ENCODE results near the gene GALNT9. TPM values are rescaled to one million over a fixed set of nuclear protein-coding genes. Genes with fewer than 3 reads are reported as not detected.

The GALNT9 gene
- total RNA-seq, 1 experiment from 2014 or later, result not detected

- H3K36me3 ChIP-seq, result no peaks in the 10 kb centered on the region
- no peak overlapping the region for H3K27ac ChIP-seq
- H3K27me3 ChIP-seq (replicated peaks), result peaks cover 26% of the 10 kb centered on the region
- no peaks in the 10 kb centered on the region for H3K4me1 ChIP-seq (replicated peaks)
- DNase-seq (ENCODE audit: low read depth in 1 of 2, low spot score in 2 of 2), result no peak
- no peak overlapping the region for H3K4me3 ChIP-seq
- no peaks in the 10 kb centered on the region; the same call in 1 of the 2 replicates for H3K9me3 ChIP-seq (replicated peaks)
Measured at GRCh38 chr12:132333273-132333672, 3.9 kb upstream of the GALNT9 start.

- H3K27ac ChIP-seq, result no peak overlapping the region
- H3K36me3 ChIP-seq, result no peaks in the 10 kb centered on the region
- H3K4me1 ChIP-seq (replicated peaks), result no peaks in the 10 kb centered on the region
- no peak overlapping the region for H3K4me3 ChIP-seq
- DNase-seq (ENCODE audit: low read depth in 1 of 2, low spot score in 2 of 2), result no peak
- H3K9me3 ChIP-seq (replicated peaks), result no peaks in the 10 kb centered on the region; the same call in 1 of the 2 replicates
- H3K27me3 ChIP-seq (replicated peaks), result peaks cover 38% of the 10 kb centered on the region
Measured at GRCh38 chr12:132330549-132330881, 1.1 kb upstream of the GALNT9 start.

- H3K27ac ChIP-seq, result no peak overlapping the region
- no peaks in the 10 kb centered on the region for H3K4me1 ChIP-seq (replicated peaks)
- H3K9me3 ChIP-seq (replicated peaks), result no peaks in the 10 kb centered on the region; the same call in 1 of the 2 replicates
- DNase-seq (ENCODE audit: low read depth in 1 of 2, low spot score in 2 of 2), result no peak
- peaks cover 40% of the 10 kb centered on the region for H3K27me3 ChIP-seq (replicated peaks)
- H3K4me3 ChIP-seq, result no peak overlapping the region
- no peaks in the 10 kb centered on the region for H3K36me3 ChIP-seq
Measured at GRCh38 chr12:132329720-132330548, 545 bp upstream of the GALNT9 start.

- H3K4me1 ChIP-seq (replicated peaks), result no peaks in the 10 kb centered on the region
- no peaks in the 10 kb centered on the region; the same call in 1 of the 2 replicates for H3K9me3 ChIP-seq (replicated peaks)
- H3K36me3 ChIP-seq, result no peaks in the 10 kb centered on the region
- H3K4me3 ChIP-seq, result no peak overlapping the region
- DNase-seq (ENCODE audit: low read depth in 1 of 2, low spot score in 2 of 2), result no peak
- H3K27ac ChIP-seq, result no peak overlapping the region
- peaks cover 41% of the 10 kb centered on the region for H3K27me3 ChIP-seq (replicated peaks)
Measured at GRCh38 chr12:132328282-132329029, 933 bp downstream of the GALNT9 start.

GRCh38 chr12:132327336-132328171, 1.8 kb downstream of the GALNT9 start:
- Histone ChIP-seq H3K27me3 (replicated peaks) (peaks cover 48% of the 10 kb centered on the region), H3K27ac (no peak overlapping the region), H3K36me3 (no peaks in the 10 kb centered on the region), H3K4me3 (no peak overlapping the region), H3K4me1 (replicated peaks) (no peaks in the 10 kb centered on the region), H3K9me3 (replicated peaks) (no peaks in the 10 kb centered on the region; the same call in 1 of the 2 replicates)
- DNase-seq (ENCODE audit: low read depth in 1 of 2, low spot score in 2 of 2), result no peak

GRCh38 chr12:132326646-132327045, 2.7 kb downstream of the GALNT9 start:
- Histone ChIP-seq H3K9me3 (replicated peaks) (no peaks in the 10 kb centered on the region; the same call in 1 of the 2 replicates), H3K27ac (no peak overlapping the region), H3K4me1 (replicated peaks) (no peaks in the 10 kb centered on the region), H3K4me3 (no peak overlapping the region), H3K36me3 (no peaks in the 10 kb centered on the region), H3K27me3 (replicated peaks) (peaks cover 44% of the 10 kb centered on the region)
- DNase-seq (ENCODE audit: low read depth in 1 of 2, low spot score in 2 of 2), result no peak

- DNase-seq (ENCODE audit: low read depth in 1 of 2, low spot score in 2 of 2), result no peak
- H3K4me3 ChIP-seq, result no peak overlapping the region
- no peaks in the 10 kb centered on the region; the same call in 1 of the 2 replicates for H3K9me3 ChIP-seq (replicated peaks)
- H3K27ac ChIP-seq, result no peak overlapping the region
- no peaks in the 10 kb centered on the region for H3K4me1 ChIP-seq (replicated peaks)
- H3K27me3 ChIP-seq (replicated peaks), result peaks cover 41% of the 10 kb centered on the region
- no peaks in the 10 kb centered on the region for H3K36me3 ChIP-seq
Measured at GRCh38 chr12:132325733-132326130, 3.7 kb downstream of the GALNT9 start.

GRCh38 chr12:132324841-132325732, 4.3 kb downstream of the GALNT9 start:
- Histone ChIP-seq H3K27me3 (replicated peaks) (peaks cover 36% of the 10 kb centered on the region), H3K4me3 (no peak overlapping the region), H3K27ac (no peak overlapping the region), H3K36me3 (no peaks in the 10 kb centered on the region), H3K9me3 (replicated peaks) (no peaks in the 10 kb centered on the region), H3K4me1 (replicated peaks) (no peaks in the 10 kb centered on the region)
- DNase-seq (ENCODE audit: low read depth in 1 of 2, low spot score in 2 of 2), result no peak

GRCh38 chr12:132324173-132324572, 5.2 kb downstream of the GALNT9 start:
- H3K4me1 ChIP-seq (replicated peaks), result no peaks in the 10 kb centered on the region
- no peak overlapping the region for H3K4me3 ChIP-seq
- no peak for DNase-seq (ENCODE audit: low read depth in 1 of 2, low spot score in 2 of 2)
- no peaks in the 10 kb centered on the region for H3K9me3 ChIP-seq (replicated peaks)
- H3K27ac ChIP-seq, result no peak overlapping the region
- H3K27me3 ChIP-seq (replicated peaks), result peaks cover 40% of the 10 kb centered on the region
- H3K36me3 ChIP-seq, result no peaks in the 10 kb centered on the region

GRCh38 chr12:132323171-132324010, 6.0 kb downstream of the GALNT9 start:
- no peak for DNase-seq (ENCODE audit: low read depth in 1 of 2, low spot score in 2 of 2)
- no peaks in the 10 kb centered on the region for H3K4me1 ChIP-seq (replicated peaks)
- no peak overlapping the region for H3K4me3 ChIP-seq
- peaks cover 34% of the 10 kb centered on the region for H3K27me3 ChIP-seq (replicated peaks)
- no peak overlapping the region for H3K27ac ChIP-seq
- no peaks in the 10 kb centered on the region for H3K9me3 ChIP-seq (replicated peaks)
- no peaks in the 10 kb centered on the region for H3K36me3 ChIP-seq

GRCh38 chr12:132322206-132323132, 6.9 kb downstream of the GALNT9 start:
- no peaks in the 10 kb centered on the region for H3K4me1 ChIP-seq (replicated peaks)
- H3K27me3 ChIP-seq (replicated peaks), result peaks cover 25% of the 10 kb centered on the region; the same call in 1 of the 2 replicates
- H3K4me3 ChIP-seq, result no peak overlapping the region
- no peak for DNase-seq (ENCODE audit: low read depth in 1 of 2, low spot score in 2 of 2)
- no peak overlapping the region for H3K27ac ChIP-seq
- no peaks in the 10 kb centered on the region for H3K36me3 ChIP-seq
- no peaks in the 10 kb centered on the region for H3K9me3 ChIP-seq (replicated peaks)
